ENCODE results near the gene AGAP2.

AGAP2 gene

DNA sequence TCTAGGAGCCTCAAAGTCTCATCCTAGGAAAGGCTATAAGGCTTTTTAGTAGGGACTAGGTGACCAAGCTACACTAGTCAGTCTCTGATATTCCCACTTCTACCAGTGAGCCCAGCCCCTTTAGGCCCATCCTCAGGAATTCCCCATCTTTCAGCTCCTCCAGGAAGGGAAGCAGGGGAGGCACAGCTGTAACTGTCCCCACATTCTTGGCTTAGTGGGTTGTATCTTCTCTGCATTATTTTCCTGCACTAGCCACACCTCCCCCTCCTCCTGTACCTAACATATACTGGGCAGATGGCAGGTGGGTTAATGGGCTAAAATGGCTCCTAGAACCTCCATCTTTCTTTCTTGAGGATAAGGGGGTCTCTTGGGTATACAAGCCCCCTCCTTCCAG lies 28.8 kb upstream of the AGAP2 start:
- DNase-seq (ENCODE audit: low spot score), result no peak

DNA sequence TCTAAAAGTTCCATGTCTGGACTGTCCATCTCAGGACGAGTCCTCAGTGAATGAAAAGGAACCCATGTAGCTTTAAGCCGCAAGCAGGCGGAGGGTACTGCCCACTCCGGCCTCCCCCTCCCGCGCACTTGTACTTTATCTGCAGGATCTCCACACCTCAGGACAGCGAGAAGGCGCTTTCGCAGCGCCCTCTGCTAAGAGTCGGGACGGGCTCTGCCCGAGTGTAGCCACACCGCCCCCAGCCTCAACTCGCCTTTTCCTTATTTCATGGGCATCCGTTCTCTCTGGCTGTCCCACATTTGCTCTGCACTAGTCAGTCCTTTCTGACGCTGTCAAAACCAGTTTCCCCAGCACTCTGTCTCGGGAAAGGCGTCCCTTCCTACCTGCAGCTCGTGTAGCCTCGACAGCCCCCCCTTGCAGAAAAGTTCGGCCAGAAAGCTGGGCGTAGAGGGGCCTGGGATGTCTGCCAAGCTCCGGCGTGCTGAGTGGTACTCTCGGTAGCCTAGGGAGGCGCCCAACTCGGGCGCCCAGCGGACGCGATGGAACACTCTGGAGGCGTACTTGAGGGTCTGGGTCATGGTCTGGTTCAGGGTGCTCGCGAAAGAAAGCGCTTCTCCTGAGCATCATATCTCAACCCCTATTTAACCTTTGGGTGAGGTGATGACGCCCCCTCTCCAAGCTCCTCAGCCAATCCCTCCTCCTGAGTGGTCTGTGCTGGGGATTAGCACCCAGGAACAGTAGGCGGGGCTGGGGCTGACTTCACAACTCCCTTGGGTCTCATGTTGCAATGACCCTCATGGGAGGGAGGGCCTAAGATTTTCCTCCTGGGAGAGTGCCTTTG lies 28.1 kb upstream of the AGAP2 start, which contains the start of gene CYP27B1:
Gene CYP27B1 (minus strand): TSS at position 615 of the 841 bp plus-strand sequence. CDS start 37 bp downstream, at position 578.
- no peak for DNase-seq (ENCODE audit: low spot score)

DNA sequence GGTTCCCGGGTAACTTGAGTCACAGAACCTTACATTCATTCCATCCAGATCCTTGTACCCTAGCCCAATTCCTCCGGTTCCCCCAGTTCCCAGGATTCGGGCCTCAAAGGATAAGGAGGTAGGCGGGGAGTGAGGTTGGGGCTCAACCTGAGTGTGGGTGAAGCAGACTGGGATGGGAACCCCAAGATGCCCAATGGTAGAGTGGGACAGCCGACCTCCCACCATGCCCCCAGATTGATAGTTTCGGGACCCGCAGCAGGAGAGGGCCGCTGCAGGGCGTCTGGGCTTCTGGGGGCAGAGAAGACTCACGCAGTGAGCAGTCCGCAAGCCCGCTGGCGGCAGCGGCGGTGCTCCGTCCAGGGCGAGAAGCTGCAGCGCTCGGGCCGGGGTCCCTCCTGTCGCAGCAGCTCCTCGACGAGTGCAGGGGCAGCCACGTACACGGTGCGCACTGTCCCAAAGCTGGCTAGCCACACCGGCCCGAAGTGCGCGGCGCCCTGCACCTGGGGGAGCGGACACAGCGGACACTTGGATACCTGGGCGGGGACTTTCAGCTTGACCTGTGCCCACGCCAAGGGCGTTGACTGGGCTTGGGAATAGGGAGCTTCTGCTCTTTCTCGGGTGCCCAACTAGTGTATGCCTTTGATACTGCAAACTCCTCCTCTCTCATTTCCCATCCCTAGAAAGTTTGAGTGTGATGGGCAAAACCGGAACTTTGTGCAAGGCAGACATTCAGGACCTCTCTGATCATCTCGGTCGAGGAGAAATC lies 27.3 kb upstream of the AGAP2 start:
- DNase-seq (ENCODE audit: low spot score), result no peak

DNA sequence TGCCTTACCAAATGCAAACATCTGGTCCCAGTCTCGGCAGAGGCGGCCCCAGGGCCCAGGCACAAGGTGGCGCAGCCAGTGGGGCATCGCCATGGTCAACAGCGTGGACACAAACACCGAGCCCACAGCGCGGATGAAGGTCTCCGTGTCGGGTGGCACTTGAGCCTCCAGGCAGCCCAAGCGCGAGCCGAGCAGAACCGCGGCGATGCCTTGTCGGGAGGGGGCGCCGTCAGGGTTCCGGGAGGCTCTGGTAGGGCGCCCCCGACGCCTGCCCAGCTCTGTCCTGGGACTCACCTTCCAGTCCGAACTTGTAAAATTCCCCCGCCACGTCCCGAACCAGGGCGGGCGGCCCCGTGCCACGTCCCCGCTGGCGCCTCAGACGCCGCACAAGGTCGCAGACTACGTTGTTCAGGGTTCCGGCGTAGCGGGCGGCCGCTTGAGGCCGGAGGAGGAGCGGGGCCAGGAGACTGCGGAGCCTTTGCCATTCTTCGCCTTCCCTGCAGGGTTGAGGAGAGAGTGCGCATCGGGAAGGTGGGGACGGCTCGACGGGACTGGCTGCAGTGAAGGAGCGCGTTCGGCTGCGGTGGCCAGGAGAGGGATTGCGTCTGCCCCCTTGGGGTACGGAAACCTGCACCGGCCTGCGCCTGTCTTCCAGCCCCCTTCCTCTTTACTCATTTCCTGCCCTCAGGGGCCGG lies 26.6 kb upstream of the AGAP2 start:
- DNase-seq (ENCODE audit: low spot score), result no peak

DNA sequence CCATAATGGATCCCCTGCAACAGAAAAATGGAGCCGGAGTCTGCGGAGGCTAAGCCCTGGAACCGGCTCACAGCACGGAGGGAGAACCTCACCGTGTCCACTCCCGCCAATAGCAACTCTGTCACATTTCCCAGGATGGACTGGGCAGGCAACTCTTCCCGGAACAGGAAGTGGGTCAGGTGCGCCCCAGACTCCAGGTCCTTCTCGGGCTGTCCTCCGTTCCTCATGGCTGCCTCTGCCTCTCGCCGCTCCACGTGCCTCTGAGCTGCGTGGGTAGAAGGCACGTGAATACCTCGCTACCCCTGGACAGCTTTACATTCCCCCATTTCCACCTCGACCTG lies 26.1 kb upstream of the AGAP2 start:
- DNase-seq (ENCODE audit: low spot score), result no peak

DNA sequence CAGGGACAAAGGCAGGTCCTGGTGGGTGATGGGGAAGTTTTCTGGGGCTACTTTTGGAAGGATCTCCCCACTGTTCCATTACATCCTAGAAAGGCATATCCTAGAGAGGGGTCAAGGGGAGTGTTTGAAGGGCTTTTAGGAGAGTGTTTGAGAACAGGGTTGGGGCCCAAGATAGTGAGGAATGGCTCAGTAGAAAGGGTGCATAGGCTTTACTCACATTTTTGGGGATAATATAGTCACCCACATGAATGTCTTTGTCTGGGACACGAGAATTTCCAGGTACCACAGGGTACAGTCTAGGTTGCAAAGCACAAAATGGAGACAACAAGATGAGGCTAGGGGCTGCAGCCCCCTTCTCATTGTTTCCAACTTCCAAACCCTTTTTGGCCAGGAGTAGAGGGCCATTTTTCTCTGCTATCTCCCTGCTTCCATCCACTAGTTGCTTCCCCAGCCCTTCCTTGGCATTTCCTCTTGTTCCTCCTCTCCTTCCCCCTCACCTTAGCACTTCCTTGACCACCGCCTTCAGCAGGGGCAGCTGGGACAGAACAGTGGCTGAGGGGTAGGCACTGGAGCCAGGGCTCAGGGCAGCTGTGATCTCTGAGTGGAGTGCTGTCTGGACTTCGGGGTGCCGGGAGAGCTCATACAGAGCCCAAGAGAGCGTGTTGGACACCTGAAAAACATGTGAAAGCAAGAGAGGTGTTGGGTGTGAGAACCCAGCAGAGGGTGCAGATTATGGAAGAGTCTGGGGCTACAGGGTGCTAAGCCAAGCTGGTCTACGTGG lies 25.5 kb upstream of the AGAP2 start:
- DNase-seq (ENCODE audit: low spot score), result no peak

DNA sequence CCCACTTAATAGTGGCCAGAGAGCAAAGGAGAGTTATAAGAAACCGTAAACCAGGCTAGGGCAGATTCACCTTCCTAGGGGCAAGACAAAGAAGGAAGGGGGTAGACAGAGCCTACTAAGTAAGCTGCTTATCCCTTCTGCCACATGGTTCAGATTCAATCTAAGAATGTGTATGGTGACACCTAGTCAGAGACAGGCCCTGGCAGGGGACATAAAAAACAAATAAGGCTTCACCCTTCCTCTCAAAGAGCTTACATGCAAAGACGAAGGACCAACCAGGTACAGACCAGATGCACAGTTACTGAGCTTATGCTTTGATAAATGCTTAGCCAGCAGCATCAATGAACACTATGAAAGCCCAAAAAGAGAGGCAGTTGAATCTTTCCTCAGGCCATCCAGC lies 23.9 kb upstream of the AGAP2 start:
- no peak for DNase-seq (ENCODE audit: low spot score)

DNA sequence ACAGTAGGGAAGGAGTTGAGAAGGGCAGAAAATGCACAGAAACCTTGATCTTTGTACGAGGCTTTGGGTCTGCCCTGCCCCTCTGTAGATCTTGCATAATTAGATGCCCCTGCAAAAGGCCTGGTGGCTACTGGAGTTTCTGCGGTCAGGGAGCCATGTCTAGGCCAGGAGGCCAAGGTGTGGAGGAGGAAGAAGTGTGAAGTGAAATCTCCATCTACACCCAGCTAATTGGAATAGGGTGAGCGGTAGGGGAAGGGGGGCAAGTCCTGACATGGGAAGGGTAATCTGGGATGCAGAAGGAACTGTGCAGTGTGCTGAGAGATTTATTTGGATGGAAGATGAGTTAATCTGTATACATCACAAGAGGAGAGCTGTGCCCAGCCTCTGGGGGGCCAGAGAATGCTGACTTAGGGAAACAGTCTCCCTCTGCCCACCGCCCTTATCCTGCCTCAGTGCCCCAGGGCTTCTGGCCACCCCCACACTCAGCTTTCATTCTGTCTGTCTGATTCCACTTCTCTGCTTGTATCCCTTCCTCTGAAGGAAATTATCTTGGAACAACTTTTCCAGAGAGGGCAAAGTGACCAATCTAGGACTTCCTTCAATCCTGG lies 23.0 kb upstream of the AGAP2 start:
- no peak for DNase-seq (ENCODE audit: low spot score)

DNA sequence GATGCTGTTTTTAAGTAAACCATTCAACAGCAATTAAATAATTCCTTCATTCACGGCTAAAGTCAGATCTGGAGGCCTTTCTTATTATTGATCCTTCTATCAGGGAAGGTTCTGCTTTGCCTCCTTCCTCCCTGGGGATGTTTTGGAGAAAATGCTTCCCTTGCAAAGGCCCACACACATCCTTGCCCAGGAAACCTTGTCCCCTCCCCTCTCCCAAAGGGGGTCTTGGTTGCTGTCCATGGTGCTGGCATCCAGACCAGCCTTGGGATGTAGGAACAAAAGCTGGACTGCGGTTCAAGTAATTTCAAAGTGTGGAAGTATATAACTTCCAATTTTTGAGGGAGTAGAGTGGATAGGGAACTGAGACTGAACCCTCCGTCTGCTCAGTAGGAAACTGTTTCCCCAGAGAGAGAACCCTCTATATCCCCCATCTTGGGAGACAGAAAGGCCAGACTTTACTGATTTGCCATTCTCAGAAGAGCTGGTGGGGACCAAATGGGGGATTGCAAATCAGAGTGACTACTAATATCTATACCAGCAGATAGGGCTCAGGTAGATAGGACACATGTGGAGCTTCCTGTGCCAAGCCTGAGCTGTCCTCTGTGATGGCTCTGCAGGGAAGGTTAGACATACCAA lies 21.9 kb upstream of the AGAP2 start:
- DNase-seq (ENCODE audit: low spot score), result no peak

DNA sequence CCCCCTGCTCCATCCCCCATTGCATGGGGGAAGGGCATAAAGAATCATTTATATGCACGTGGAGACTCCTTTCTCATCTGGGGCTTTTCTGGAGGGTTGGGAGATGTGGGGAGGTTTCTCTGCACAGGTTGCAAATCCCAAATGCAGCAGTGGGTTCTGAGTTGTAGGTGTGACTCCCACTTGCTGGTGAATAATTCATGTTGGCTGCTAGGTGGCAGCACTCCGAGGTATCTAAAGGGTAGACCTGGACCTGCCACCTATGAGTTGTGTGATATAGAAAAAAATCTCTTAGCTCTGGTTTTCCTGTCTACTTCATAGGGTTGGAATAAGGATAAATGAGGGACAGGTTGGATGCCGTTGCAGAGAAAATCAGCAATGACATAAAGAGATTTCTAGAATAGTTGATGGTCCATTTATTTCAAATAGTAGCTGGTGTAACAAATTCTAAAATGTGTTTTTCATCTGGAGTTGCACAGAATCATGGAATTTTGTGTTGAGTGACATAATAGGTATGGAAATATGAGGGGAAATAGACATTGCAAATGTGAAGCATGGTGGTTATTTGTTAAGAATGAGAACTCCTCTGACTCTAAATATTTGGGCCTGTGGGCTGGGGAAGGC lies 20.9 kb upstream of the AGAP2 start:
- peak; percentile 82 for DNase-seq (ENCODE audit: low spot score)

DNA sequence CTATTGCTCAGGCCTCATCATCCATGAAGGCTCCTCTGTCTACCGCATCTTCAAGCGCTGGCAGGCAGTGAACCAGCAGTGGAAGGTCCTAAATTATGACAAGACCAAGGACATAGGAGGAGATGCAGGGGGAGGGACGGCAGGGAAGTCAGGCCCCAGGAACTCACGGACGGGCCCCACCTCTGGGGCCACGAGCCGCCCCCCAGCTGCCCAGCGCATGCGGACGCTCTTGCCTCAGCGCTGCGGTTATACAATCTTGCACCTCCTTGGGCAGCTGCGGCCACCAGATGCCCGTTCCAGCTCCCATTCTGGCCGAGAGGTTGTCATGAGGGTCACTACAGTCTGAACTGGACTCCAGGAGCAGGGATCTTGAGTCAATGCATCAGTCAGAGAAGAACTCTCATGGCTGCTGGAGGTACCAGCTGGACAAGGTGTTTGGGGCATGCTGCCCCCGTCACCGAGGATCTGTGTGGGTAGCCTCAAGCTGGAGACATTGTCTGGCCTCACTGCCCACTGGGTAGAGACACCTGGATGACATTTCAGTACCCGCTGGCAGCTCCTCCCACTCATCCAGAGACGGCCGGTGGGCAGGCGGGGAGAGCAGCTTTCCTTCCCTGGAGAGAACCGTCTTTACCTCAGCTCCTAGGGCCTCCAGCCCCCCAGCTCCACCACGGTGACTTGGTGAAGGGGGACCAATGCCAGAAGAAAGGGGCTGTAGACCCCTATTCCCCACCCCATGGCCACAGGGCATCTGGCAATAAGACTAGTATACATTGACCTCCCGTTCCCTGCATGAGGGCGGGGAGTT lies 20.2 kb upstream of the AGAP2 start:
- DNase-seq (ENCODE audit: low spot score), result no peak

DNA sequence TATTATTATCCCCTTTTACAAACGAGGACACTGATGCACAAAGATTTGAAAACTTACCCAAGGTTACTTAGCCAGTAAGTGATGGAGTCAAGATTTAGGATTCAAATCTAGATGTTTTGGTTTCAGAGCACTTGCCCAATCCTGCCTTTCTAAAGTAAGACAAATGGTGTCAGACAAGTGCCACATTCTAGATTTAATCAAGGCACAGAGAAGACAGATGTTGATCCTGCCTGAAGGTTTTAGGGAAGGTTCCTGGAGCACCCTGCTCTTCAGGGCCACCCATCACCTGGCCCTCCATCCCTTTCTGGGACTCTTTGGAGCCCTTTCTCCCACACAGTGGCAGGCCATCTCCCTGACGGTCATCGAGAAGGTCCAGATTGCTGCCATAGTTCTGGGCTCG lies 19.2 kb upstream of the AGAP2 start:
- DNase-seq (ENCODE audit: low spot score), result no peak

DNA sequence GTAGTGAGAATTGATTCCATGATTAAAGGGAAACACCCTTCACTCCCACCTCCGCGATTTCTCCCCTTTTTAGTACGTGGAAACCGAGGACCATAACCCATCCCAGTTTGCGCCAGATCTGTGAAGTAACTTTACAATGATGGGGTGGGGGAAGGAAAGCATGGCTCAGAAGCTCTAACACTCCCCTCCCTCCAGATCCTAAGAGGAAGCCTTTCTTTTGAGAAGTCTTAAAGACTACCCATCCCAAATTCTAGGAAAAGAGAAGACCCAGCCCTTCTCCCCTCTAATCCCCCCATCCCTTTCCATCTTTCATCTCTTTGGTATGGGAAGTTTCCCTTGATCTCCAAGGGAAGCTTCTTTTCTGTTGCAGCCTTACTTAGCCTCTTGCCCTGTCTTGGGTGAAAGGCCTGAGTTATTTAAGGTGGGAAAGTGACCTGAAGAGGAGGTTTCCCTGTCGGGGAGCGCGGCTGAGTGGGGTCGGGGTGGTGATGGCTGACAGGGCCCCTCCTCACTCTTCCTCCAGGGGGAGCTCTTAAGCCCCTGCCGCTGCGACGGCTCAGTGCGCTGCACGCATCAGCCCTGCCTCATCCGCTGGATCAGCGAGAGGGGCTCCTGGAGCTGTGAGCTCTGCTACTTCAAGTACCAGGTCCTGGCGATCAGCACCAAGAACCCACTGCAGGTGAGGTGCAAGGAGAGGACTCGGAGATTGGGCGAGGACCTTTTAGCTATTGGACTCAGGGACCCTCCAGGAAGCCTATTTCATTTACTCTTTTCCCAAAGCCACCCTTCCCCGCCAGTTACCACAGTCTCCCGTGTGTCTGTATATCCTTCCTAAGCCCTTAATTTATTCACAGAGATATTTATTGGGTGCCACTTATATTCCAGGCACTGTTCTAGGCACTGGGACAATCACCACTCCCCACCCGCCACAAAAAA lies 18.1 kb upstream of the AGAP2 start:
- DNase-seq (ENCODE audit: low spot score), result peak; percentile 98

DNA sequence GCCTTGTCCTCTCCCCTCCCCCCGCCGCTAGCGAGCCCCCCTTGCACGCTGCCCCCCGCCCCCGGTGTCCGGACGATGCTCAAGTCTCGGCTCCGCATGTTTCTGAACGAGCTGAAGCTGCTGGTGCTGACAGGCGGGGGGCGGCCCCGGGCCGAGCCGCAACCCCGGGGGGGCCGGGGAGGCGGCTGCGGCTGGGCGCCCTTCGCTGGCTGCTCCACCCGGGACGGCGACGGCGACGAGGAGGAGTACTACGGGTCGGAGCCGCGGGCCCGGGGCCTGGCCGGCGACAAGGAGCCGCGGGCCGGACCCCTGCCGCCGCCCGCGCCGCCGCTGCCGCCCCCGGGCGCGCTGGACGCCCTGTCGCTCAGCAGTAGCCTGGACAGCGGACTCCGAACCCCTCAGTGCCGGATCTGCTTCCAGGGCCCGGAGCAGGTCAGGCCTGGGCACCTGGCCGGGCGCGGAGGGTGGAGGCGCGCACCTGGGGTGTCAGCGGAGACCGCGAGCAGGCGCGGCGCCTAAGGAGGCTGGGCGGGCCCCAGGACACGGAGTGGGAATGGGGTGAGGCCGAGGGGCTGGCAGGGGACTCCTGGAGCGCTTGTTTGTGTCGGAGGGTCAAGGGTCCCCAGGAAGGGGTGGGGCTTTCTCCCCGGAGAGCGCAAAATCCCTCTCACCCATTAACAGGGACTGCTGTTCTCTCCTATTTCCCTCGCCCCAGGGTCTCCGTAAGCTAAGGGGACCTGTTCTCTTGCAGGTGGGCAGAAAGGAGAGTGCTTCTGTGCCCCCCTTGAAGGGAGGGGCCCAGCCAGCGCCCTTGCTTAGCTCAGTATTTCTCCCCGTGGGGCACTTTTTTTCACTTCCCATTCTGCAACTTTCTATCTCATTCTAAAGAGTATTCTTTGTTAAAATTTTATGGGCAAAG lies 17.2 kb upstream of the AGAP2 start:
- DNase-seq (ENCODE audit: low spot score), result peak; percentile 71

DNA sequence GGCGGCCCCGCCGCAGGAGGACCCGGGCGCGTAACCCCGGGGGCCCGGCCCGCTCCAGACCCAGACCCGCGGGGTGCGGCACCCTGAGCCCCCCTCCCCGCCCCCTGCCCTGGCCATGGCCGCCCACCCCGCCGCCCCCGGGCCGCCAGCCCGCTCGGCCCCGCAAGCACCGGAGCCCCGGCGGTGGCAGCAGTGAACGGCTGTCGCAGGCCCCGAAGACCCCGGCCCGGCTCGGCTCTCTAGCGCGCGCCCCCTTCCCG lies 16.6 kb upstream of the AGAP2 start:
- DNase-seq (ENCODE audit: low spot score), result no peak

DNA sequence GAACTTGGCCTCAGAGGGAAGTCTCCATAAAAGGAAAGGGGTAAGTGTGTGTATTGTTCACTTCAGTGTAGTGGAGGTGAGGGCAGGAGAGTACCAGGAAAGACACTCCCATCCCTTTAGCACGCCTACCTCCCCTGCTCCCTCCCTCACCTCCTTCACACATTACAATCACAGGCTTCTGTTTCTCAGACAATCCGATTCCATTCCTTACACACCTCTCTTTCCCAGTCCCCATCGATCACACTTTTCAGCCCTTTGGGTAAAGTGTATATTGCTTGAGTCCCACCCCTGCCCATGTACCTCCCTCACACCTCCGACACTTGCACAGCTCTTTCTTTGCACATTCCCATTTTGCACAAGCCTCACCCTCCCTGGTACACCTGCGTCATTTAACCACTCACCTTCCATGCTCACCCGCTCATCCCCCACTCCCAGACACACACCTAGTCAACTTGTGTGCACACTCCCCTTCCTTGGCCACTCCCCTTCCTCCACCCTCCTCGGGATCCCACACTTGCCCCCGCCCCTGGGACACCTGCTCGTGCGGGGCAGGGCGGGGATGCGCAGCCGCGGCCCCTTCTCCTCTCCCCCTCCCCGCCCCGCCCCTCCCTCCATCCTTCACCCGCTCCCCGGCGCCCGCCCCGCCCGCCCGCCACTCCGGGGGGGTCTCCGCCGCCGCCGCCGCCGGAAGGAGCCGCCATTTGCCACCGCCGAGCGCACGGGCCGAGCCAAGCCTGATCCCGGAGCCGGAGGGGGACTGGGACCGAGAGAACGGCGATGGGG lies 16.1 kb upstream of the AGAP2 start, which contains the start of gene MARCHF9:
Gene MARCHF9 (plus strand): TSS at position 693 of the 783 bp plus-strand sequence. CDS start 426 bp downstream, outside the sequence.
- peak; percentile 86 for DNase-seq (ENCODE audit: low spot score)
